ENCODE measurements around the gene MAGEB4.

The MAGEB4 gene

GRCh38 chrX:30283456-30284200 is 41.8 kb downstream of the MAGEB4 start:
- DNase-seq: peak; percentile 27

Measured in activated CD4-positive, alpha-beta T cell treated with anti-CD3 and anti-CD28 coated beads, Interleukin-2, amount 50 U/mL, for 16 hours (primary cell).